Effector CD4-positive, alpha-beta T cell (primary cell): ENCODE data around the gene ATG2A.

Experiments used
- DNase-seq: peaks from one replicate; pipeline ENCODE4 v3.0.0-alpha.2; 2020

ATG2A gene

DNA sequence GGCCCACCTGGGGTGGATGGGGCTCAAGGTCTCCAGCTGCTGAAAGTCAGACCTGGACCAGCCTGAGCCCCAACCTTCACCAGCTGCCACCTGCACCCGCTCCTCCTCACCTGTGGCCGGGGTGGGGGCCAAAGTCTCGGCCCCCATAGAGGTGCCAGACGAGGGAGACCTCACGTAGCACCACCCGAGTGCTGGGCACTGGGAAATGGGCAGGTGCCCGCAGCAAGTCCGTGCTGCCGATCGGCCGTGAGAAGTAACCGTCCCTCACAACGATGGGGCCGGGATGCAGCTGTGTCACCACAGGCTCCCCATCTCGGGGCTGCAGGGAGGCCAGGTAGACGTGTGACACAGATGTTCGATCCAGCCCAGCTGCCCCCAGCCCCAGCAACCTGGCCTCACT is 16.2 kb downstream of the ATG2A start:
- no peak for DNase-seq

DNA sequence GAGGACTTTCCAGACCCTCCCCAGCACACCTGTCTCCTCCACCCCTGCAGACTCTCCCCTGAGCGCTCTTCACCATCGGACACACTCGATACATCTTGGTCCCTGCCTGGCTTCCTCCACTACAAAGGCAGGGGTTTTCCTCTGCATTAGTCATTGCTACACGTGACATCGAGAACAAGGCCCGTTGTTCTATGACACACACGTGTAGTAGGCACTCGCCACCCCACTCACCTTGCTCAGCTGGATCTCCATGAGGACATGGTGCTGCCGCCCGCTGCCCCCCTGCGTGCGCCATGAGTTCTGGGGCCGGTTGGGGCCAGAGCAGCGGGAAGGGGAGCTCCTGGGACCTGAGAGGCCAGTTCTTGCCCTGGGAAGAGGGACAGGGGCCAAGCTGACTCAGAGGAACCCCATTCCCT is 16.7 kb downstream of the ATG2A start:
- peak; percentile 74 for DNase-seq

- DNase-seq: no peak
These were observed 18.5 kb downstream of the ATG2A start for GRCh38 chr11:64898541-64898940.

- no peak for DNase-seq
These were observed 18.9 kb downstream of the ATG2A start for GRCh38 chr11:64898076-64898445.

GRCh38 chr11:64897381-64898075 is 19.5 kb downstream of the ATG2A start:
- no peak for DNase-seq

GRCh38 chr11:64896448-64897022 is 20.5 kb downstream of the ATG2A start:
- no peak for DNase-seq

- no peak for DNase-seq
These were observed 22.1 kb downstream of the ATG2A start for GRCh38 chr11:64894812-64895452.

- peak; percentile 92 for DNase-seq
These were observed 22.8 kb downstream of the ATG2A start for GRCh38 chr11:64894070-64894811.

DNA sequence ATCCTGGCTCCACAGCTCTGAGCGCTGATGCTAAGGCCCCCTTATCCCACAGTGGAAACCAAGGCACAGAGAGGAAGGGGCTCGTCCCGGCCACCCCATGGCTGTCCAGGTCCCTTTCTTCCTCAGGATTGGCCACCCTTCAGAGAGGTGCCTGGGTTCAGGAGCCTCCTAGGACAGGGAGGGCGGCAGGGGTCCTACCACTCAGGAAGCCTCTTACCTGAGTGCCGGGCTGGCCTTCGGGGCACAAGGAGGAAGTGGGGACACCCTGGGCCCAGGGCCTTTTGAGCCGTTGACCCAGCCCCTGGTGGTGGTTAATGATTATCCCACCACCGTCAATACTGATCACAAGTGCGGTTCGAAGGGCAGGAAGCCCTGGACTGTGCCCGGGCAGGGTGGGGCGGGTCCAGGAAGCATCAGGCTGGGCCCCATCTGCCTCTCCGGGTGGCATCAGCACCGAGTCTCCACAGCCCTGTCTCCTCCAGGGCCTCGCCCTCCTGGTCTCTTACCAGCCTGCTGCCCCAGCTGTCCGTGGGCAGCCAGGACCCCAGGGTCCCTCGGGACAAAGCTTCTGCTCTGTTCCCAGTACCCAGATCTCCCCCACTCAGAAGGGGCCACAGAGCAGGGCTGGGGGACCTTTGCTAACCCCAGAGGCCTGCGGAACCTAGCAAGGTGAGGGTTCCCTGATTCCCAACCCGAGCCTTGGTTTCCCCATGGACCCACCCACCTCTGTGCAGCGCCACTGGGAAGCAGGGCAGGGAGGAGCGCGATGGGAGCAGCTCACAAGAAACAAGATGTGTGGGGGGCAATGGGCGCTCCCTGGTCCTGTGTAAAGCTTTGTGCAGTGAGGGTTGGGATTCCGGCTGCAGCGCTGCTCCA is 23.6 kb downstream of the ATG2A start:
- no peak for DNase-seq

- DNase-seq: no peak
These were observed 24.2 kb downstream of the ATG2A start for GRCh38 chr11:64892838-64893193.

DNA sequence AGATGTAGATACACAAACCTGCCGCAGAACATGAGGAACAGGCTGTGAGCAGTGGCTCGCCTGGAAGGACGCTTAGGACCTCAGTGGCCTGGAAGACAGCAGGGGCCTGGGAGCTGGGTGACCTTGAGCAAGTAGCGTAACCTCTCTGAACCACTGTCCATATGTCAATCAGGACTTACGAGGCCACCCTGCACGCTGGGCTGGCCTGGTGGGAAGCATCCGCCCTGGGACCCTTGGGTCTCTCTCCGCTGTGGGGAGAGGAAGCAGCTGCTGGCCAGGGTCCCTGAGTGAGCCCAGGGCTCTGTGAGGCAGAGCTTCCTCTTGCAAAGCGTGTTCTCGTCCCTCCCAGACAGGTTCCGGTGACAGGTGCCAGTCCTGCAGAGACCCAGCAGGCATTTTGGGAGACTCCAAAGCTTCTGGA is 24.6 kb downstream of the ATG2A start:
- no peak for DNase-seq

GRCh38 chr11:64891880-64892279 is 25.1 kb downstream of the ATG2A start:
- no peak for DNase-seq

DNA sequence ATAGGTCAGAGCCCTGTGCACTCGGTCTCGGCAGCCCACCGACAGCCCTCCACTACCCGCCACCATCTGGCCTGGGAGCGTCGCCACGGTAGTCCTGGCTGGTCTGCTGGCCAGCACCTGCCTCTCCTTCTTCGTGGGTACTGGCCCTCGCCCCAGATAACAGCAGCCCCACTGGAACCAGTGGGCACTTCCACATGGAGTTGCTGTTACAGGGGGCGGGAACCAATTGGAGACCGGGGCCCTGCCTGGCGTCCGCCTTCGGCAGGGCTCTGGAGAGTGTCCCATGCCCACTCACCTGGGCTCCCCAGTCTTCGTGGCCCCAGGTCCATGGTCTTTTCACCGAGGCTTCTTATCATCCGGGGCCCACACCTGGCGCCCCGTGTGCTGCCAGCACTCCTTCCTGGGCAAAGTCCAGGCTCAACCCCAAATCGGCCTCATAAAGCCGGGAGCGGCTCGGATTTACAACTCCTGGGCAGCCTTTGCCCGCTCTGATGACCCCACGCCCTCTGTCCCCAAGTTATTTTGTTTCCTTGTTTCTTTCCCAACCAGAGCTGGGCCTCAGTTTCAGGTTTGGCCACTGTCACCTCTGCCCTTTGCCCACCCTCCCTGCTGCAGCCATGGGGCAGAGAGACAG is 25.7 kb downstream of the ATG2A start:
- DNase-seq: no peak

GRCh38 chr11:64890522-64890939 is 26.5 kb downstream of the ATG2A start:
- DNase-seq: no peak

GRCh38 chr11:64888729-64889511 is 28.1 kb downstream of the ATG2A start:
- no peak for DNase-seq

- no peak for DNase-seq
These were observed 28.6 kb downstream of the ATG2A start for GRCh38 chr11:64888406-64888728.

DNA sequence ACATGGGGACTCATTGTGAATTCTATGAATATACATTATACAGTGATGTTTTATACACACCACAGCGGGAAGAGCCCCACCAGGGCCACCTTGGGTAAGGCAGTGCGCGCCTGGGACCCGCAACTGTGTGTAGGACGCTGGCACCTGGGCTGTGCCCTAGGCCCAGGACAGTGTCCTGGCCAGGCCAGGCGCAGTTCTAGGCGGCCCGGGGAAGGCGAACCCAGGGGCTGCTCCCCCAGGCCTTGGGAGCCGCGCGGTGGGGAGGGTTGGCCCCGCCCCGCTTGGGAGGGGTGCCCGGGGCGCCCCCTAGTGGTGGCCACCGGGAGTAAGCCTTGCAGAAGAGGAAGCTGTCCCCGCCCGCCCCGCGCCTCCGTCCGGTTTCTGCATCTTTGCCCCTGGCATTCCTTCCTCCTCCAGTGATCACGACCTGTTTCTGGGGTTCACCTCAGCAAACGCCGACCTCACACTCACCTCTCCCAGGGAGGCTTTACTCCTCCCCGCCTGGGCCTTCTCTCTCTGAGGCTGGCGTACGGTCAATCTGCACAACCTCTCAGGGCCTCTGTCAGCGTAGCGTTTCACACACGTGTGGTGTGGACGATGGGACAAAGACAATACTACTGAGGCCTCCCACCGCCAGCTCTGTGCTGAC is 29.1 kb downstream of the ATG2A start:
- DNase-seq: peak; percentile 80

- DNase-seq: no peak
These were observed 29.7 kb downstream of the ATG2A start for GRCh38 chr11:64887234-64887756.

DNA sequence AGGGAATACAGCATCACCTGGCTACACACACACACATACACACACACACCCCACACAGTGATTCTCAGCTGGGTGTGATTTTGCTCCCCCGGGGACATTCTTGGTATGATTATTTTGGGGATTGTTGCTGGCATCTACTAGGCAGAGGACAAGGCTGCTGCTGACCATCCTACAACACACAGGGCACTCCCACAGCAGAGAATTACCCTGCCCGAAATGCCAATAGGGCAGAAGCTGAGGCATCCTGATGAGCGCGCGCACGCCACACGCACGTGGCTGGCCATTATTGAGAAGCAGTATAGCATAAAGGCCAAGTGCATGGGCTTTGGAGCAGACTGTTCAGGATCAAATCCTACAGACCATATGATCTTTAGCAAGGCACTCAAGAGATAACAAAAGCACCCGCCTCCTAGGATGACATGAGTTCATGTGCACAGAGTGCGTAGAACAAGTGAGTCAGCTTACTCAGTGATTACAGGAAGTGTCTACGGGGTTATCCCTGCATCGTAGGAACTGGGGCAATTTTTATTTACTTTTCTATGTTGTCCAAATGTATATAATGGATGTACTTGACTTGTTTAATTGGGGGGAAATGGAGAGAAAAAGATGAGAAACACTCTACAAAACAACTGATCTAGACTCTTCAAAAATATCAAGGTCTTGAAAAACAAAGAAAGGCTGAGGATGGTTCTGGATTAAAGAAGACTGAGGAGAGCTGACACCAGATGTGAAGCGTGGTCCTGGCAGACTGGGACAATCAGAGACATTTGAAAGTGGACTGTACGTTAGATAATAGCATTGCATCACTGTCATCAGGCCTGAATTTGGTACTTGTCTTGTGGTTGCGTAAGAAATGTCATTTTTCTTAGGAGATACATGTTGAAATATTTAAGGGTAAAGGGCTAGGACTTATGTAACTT is 31.4 kb downstream of the ATG2A start:
- DNase-seq: no peak

DNA sequence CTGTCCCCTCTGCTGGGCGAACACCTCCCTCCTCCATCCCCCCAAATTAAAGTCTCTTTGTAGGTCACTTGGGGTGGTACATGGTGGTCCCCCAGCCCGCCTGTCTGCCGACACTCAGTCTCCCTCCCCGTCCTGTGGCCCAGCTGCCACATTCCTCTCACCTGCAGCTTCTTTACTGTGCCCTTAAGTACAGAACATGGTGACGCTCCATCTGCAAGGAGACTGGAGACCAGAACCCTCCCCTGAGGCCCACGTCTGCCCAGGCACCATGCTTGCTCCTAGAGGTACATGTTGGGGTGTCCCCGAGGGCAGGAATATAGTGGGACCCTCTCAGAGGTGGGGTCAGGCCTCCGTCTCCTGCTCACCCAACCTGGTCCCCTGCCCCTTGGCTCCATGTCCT is 33.0 kb downstream of the ATG2A start:
- no peak for DNase-seq
